ENCODE results near the gene MED15. TPM values are rescaled to one million over a fixed set of nuclear protein-coding genes. Genes with fewer than 3 reads are reported as not detected.
"Not testable (repeated sequence)": the region's sequence is repeated elsewhere in the genome, so short reads cannot be mapped to it uniquely, and the experiment has no call there.

MED15 gene
- total RNA-seq, 1 donor from 2014 or later: 30.5 TPM

DNA sequence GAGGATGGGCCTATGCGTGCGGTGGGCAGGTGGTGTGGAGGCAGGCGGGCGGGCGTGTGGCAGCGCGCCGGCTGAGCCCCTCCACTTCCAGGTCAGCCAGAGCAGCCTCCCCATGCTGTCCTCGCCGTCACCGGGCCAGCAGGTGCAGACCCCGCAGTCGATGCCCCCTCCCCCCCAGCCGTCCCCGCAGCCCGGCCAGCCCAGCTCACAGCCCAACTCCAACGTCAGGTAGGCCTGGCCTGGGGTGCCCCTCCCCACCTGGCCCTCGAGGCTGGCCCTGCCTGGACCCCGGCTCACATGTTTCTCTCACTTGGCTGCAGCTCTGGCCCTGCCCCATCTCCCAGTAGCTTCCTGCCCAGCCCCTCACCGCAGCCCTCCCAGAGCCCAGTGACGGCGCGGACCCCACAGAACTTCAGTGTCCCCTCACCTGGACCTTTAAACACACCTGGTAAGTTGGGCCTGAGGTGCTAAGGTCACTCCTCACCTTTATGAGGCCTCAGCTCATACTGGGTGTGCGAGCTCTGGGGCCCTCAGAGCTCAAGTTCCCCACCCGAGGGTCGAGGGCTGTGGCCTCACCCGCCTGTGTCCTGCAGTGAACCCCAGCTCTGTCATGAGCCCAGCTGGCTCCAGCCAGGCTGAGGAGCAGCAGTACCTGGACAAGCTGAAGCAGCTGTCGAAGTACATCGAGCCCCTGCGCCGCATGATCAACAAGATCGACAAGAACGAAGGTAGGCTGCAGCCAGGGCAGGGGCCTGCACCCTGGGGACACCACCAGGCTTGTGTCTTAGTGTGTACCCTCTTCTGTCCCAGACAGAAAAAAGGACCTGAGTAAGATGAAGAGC lies 75.3 kb downstream of the MED15 start:
- no peak for DNase-seq (ENCODE audit: low read depth, low spot score)

DNA sequence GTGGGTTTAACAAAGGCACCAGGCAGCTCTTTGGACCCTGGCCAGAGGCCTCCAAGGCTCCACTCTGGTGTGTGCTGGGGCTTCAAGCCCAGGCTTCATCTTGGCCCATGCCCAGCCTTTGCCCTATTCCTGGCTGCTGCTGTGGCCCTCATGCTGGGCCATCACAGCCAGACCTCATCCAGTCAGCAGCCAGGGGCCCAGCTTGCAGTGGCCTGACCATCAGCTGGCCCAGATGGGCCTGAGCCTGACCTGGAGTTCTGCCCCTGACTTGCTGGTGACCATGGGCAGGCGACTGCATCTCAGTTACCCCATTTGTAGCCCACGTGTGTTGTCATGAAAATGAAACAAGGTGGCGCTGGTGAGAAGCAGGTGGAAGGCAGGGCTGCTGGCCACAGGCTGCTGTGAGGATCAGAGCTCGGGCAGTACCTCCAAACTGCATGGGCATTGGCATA lies 76.1 kb downstream of the MED15 start:
- DNase-seq (ENCODE audit: low read depth, low spot score): no peak

DNA sequence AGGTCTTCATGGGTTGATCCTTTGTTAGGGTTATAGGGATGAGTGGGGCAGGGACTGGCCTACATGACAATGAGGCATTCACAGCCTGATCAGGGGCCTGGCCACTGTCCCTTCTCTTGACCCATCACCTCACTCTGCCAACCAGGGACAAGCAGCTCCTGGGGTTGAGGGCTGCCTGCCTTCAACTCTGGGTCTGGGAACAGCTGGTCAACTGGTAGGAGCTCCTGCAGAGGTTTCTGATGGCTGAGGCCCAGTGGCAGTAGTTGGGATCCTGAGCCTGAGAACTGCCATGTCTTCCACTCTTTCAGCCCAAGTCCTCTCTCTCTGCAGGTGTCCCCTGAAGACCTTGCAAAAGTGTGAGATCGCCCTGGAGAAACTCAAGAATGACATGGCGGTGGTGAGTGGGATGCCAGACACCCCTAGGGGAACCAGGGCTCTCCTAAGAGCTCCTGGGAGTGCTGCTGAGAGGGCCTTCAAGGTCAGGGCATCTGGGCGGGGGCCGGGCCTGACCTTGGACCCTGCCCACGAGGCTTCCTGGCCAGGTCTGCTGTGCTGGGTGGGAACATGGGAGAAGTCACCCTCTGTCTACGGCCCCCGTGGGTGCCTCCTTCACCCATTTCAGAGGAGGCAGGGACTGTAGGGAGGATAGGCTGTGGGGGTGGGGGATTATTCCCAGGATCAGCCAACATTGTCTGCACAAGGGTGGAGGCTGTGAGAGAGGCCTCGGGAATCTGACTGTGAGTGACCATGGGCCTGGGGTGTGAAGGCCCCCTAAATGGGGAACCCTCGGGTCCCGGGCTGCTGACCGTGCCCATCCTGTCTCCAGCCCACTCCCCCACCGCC lies 76.8 kb downstream of the MED15 start:
- DNase-seq (ENCODE audit: low read depth, low spot score): no peak

DNA sequence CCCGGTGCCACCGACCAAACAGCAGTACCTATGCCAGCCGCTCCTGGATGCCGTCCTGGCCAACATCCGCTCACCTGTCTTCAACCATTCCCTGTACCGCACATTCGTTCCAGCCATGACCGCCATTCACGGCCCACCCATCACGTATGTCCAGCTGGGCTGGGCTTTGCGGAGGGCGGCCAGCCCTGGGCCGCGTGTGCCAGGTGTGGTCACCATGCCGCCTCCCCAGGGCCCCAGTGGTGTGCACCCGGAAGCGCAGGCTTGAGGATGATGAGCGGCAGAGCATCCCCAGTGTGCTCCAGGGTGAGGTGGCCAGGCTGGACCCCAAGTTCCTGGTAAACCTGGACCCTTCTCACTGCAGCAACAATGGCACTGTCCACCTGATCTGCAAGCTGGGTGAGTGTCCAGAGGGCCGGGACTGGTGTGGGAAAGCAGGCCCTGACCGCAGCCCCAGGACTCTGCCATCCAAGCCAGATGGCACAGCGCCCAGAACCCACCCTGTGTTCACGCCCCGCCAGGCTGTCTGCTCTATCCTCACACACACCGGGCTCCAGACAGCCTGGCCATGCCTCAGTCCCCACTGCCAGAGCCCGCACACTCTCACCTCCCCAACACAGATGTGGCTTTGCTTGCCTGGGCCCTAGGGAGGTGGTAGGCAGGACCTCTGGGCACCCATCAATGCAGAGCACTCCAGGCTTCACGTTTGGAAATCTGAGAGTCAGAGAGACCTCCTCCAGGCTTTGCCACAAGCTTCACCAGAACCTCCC lies 77.6 kb downstream of the MED15 start:
- DNase-seq (ENCODE audit: low read depth, low spot score): no peak

DNA sequence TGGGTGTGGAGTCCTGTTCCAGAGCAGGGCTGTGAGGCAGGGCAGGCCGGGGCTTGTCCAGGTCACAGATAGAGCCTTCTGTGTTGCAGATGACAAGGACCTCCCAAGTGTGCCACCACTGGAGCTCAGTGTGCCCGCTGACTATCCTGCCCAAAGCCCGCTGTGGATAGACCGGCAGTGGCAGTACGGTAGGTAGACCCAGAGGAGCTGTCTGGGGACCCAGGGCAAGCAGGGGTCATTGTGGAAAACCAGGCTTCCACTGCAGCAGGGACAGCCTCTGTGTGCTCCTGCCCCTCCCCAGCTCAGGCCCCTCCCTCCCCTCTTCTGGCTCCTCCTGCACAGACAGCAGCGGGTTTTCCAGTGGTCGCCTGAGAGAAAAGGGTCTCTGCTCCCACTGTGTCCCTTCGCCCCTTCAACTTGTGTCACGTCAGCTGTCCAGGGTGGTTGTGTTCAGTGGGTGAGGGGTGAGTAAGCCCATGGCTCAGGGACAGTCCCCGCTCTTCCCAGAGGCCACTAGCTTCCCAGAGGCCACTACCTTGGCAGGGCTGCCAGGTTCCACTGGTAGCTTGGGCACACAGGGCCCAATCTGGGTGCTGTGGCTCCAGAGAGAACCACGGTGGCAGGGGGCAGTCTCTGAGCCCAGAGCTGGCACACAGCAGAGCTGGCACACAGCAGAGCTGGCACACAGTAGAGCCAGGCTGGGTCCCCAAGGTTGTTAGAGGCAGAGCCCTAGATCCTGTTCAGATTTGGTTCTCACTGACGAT lies 78.4 kb downstream of the MED15 start:
- DNase-seq (ENCODE audit: low read depth, low spot score): no peak

DNA sequence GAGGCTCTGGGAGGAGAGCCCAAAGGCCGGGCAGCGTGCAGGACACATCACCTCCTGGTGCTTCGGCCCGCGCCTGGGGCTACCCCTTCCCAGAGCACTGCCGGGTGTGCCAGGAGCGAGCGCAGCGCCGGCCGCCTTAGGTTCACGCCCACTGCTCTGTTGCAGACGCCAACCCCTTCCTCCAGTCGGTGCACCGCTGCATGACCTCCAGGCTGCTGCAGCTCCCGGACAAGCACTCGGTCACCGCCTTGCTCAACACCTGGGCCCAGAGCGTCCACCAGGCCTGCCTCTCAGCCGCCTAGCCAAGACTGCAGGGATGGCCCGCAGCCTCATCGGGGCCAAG lies 79.0 kb downstream of the MED15 start:
- DNase-seq (ENCODE audit: low read depth, low spot score): no peak

DNA sequence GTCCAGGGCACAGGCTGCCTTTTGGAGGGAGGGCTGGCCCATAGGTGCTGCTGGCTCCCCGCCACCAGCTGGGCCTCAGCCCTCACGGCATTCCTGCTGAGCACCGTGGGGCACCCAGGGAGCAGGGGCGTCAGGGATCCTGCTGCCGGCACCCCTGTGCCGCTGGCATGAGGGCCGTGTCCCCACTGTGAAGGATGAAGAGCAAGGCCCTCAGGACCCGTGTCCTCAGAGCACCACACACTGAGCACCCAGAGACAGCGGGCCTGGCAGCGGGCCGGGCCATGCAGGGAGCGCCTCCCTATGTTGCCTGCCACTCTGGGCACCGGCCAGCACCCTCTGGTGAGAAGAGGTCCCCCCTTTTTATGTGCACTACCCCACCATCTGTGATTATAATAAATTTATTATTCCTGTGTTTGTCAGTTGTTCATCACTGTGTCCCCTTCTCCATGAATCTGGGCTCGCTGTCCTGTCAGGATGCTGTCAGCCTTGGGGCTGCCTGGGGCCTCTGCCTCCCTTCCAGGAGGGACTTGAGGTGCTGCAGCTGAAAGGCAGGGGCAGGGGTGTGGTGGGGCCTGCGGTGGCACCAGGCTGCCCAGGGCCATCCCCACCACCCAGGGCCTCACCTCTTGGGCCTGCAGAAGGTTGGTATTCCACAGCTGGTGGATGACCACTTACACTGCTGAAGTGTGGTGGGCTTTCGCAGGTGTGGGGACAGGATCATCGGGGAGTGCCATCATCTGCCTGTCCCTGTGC lies 80.0 kb downstream of the MED15 start:
- no peak for DNase-seq (ENCODE audit: low read depth, low spot score)

DNA sequence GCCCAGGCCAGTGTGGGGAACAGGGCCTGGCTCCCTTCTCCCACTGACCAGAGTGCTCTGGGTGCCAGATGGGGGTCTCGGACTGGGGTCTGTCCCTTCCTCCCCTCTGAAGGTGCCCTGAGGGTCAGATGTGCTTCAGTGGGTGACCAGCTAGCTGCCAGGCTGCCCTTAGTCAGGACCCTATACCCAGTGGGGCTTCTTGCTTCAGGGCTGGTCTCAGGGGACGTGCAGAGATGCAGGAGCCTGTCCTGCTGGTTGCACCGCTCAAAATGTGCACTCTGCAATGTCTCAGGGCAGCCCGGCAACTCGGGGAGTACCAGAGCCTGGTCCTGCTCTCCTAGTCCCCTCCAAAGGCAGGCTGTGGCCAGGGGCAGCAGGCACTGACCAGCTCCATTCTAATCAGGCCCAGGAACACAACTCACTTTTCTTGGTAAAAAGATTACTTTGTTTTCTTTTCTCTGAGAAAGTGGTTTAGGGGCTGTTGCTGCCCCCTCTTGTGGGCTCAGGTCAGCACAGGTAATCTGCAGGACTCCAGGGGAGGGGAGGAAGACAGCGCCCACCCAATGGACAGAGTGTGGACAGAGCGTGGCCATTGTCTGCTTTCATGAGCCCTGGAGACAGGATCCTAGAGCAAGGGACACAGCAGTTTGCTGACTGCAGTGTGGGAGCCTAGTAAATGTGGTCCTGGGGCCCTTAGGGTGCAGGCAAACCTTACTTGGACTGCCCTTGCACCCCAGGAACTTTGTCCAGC lies 80.9 kb downstream of the MED15 start:
- no peak for DNase-seq (ENCODE audit: low read depth, low spot score)

DNA sequence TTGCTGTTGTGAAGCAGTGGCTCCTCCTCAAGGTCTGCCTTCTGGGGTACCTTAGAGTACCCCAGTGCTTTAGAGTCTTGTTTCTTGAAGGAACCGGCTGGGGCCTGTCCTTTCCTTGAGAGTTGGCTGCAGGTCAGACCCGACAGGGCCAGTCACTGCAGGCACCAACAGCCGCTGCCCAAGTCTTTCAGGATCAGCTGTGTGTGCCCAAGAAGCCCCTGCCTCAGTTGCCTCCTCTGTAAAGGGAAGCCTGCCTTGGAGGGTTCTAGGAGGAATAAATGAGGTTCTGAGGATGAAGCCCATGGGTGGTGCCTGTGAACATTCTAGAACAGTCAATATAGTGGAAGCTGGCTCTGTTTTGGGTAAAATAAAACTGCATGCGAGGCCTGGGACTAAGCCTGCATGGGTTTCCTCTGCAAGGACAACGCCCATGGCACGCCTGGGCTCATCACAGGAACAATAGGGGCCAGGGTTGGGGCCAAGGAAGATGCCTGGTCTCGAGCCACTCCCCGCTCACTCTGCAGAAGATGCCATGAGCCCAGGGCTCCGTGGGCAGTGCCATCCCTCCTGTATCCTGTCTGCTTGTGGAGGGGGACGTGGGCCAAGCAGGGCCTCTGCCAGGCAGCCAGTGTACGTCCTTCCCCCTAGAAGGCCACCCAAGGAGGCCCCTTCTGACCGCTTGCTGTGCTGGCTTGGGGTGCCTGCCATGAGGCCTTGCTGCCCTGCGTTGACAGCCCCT lies 81.6 kb downstream of the MED15 start:
- DNase-seq (ENCODE audit: low read depth, low spot score): no peak

DNA sequence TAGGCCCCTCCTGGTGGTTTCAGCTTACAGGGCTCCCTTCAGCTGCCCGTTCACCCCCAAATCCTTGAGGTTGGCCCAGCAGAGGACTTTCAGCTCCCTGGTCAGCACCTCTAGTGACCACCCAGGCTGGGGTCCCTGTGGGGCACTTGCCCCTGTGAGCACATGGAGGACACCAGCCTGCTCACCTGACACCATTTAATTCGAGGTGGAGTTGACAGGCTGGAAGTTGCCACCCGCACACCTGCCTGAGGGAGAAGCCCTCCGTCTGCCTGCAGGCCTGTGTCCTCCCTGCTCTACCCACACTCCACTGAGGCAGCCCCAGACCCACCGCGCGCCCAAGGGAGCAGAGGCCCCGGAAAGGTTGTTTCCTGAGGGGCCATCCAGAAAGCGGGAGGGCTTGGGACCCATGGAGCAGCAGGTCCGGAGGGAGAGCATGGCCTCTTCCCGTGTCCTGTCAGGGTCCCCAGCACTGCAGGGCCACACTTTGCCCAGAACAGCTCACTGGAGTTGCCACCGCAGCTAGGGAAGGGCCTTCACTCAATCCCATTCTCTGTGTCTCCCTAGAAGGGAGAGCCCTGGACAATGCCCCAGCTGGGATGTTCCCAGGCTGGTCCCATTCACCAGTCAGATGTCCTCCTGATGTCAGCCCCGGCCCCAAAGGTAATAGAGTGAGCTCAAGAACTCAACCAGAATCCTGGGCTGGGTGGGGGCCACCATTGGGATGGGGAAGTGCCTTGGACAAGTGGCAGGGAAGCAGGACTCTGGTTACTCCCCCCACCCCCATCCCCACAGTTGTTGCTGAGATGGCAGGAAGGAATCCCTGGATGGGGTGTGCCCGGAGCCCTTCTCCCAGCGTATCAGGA lies 82.4 kb downstream of the MED15 start:
- no peak for DNase-seq (ENCODE audit: low read depth, low spot score)

DNA sequence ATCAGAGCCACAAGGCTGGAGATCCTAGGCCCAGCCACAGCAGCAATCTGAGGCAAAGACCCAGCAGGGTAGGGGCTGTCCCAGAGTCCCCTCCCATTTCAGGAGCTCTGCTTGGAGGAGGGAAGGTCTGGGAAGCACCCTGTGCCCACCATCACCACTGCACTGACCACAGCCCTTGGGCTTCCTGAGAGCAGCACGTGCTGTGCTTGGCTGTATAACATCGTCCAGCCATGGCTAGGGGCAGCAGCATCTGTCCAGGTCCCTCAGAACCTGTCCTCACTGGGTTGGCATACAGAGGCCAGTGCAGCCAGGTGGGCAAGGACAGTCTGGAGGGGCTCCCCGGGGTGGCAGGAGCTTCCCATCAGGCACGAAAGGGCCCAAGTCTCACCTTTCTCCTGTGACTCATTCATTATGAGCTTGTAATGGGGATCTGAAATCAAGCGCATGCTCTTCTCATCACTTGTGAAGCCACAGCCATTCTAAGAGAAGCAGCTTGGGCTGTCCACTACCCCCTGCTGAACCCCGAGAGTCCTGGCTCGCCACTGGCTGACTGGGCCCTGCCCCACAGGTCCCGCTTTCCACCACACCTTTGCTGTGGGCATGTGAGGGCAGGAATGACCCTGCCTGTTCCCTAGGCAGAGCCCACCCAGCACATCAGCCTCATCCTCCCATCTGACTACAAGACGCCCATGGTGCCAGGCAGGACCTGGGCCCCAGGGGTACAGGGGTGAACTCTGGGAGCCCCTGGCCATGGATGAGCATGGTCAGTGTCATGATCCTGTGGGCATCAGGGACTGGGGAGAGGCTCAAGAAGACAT lies 83.3 kb downstream of the MED15 start:
- DNase-seq (ENCODE audit: low read depth, low spot score): no peak

DNA sequence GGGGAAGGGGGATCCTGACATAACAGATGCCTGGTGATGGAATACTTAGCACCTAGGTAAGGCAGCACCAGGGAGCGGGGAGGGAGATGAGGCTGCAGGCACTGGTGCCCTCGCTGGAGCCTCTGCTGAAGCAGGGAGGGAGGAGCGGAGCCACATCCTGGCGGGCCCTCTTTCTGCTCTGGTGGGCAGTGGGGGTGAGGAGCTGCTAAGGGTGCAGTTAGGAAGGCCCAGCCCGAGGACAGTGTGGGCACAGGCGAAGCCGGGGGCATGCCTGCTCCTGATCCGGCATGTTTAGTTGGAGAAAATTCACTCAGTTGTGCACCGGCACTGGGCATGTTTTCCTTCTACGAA lies 83.9 kb downstream of the MED15 start:
- no peak for DNase-seq (ENCODE audit: low read depth, low spot score)

DNA sequence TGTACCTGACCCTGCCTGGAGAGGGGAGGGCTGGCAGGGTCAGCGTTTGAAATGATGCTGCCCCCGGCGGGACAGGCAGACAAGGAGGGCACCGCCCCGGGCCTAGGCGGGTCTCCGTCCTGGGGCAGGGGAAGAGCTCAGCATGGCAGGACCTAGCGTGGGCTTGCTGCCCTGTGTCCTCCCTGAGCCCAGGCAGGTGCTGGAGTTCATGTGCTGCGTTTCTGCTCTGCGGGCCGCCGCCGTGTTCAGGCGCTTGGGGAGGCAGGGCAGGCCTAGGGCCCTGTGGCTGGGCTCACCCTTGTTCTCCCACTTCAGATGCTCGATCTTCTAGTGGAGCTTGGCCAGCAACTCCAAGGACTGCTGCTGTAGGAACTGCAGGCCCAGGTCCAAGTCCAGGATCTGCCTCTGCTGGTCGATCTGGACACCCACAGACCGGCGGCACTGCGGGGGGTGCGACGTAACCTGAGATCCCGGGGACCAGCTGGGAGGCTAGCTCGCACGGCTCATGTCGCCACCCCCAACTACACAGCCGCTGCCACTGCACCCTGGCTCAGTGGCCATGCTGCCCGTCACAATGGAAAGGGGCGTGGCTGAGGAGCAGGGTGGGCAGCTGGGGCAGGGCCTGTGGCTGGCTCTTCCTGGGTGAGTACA lies 84.4 kb downstream of the MED15 start:
- DNase-seq (ENCODE audit: low read depth, low spot score): no peak

DNA sequence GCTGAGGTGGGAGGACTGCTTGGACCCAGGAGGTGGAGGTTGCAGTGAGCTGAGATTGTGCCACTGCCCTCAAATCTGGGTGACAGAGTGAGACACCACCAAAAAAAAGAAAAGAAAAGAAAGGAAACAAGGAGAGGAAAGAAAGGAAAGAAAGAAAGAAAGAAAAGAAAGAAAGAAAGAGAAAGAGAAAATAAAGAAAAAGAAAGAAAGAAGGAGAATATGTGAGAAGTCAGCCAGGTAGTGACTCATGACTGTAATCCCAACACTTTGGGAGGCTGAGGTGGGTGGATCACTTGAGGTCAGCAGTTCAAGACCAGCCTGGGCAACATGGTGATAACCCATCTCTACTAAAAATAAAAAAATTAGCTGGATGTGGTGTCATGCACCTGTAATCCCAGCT lies 86.6 kb downstream of the MED15 start:
- DNase-seq (ENCODE audit: low read depth, low spot score): not testable (repeated sequence)

DNA sequence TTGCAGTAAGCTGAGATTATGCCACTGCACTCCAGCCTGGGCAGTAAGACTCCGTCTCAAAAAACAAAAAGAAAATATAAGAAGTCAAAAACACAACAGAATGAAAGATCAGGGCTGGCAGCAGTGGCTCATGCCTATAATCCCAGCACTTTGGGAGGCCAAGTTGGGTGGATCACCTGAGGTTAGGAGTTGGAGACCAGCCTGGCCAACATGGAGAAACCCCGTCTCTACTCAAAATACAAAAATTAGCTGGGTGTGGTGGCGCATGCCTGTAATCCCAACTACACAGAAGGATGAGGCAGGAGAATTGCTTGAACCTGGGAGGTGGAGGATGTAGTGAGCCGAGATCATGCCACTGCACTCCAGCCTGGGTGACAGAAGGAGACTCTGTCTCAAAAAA lies 87.1 kb downstream of the MED15 start:
- DNase-seq (ENCODE audit: low read depth, low spot score): not testable (repeated sequence)

DNA sequence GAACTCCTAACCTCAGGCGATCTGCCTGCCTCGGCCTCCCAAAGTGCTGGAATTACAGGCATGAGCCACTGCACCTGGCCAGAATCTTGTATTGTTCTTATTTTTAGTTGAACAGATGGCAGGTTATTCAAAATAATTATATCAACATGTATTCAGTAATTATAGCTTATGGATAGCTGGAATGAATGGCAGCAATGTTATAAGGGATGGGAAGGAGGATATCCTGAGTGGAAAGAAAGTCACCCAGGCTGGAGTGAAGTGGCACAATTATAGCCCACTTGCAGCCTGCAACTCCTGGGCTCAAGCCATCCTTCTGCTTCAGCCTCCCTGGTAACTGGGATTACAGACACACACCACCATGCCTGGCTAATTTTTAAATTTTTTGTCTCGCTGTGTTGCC lies 88.1 kb downstream of the MED15 start:
- DNase-seq (ENCODE audit: low read depth, low spot score): no peak

DNA sequence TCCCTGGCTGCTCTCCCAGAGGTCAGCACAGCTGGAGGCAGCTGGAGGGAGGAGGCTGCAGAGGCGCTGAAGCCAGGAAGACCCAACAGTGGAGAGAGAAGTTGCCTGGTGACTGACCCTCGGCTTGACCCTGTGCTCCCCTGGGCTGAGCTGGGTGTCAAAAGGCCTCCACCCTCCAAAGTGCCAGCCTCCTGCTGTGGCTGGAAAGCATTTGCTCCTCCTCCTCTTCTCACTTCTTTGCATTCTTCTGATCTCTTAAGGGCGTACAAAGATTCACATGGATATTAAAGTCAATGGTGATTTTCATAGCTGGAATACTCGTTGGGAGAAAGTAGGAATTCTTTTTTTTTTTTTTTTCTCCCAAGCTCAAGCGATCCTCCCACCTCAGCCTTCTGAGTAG lies 91.7 kb downstream of the MED15 start:
- DNase-seq (ENCODE audit: low read depth, low spot score): no peak

Measured in pulmonary artery endothelial cell (primary cell).